ENCODE data around the gene TRIM17.

Gene TRIM17

DNA sequence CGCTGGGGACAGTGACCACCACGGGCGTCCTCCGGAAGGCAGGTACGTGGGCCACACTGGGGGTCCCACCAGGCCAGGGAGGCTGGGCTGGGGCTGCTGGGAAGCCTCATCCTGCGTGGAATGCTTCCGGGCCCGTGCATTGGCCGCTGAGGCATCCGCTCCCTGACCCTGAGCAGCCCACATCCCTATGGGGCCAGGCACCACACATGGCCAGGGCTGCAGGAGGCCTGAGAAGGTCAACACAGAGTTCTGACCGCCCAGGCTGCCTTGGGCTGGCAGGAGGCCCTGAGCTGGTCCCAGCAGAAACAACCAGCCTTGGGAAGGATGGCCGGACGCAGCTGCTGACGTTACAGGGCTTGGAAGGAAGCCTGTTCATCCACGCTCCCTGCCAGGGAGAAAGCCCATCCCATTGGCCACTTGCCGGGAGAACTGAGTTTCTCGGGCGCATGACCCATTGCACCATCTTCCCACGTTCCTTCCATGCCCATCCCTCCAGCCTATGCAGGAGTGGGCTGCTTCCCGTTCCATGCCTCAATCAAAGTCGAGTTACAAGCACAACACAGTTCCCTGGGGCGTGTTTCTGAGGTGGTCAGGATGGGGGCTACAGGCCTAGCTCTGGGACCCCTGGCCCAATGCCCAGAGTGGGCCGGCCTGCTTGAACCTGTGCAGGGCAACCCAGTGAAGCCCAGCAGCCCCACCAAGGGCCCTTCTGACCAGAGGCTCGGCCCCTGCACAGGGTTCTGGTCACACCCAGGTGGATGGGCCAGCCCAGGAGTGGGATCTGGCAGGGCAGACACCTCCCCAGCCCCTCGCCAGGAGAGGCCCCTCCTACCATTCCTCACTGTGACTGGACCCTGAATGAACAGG is 41.7 kb downstream of the TRIM17 start:
- no peak overlapping the region for H3K27ac ChIP-seq (ENCODE audit: extremely low read depth, low read depth, low read length)
- ChIA-PET POLR2A (no interaction called here), CTCF (interaction anchor here (0.6 kb wide), 2 partner anchors 210 to 322 kb away, joined by 3 read pairs; partner anchors contain the start of gene IBA57)

DNA sequence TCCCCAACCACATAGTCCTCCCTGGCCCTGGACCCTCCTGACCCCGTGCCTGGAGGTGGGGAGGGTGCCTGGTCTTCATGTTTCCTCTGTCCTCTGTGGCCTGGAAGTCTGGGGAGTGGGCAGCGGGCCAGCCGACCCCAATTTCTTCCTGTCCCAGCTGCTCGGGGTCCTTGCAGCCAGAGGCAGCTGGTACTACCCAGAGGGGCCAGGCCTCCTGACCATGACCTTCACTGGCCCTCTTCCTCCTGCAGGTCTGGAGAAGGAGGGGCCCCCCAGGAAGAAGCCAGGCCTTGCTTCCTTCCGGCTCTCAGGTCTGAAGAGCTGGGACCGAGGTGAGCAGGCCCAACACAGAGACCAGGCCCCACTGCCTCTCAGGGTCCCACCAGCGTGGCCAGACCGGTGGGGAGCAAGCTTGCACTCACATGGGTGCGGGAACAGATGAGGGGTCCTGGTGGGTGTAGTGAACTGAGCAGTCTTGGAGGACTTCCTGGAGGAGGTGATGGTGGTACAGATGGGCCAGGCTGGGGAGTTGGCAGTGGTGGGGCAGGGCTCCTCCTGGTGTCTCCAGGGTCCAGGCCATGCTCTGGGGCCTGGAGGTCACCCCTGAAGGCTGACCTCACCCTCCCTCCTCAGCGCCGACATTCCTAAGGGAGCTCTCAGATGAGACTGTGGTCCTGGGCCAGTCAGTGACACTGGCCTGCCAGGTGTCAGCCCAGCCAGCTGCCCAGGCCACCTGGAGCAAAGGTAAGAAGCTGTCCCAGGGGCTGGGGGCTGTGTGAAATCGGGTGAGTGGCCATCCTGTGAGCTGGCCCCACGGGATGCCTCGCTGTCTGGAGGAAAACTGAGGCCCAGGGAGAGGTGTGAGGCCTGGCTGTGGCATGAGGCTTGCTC is 42.7 kb downstream of the TRIM17 start:
- H3K4me1 ChIP-seq (ENCODE audit: control insufficient read depth, insufficient read depth, low read length): peaks cover 2% of the 10 kb centered on the region; the same call in 1 of the 2 replicates
- TF ChIP-seq KLF17 (tag by site-specific recombination; IDR thresholded peaks at IDR 0.05): peak; percentile 28; the same call in 1 of the 2 replicates
- no peak for TF ChIP-seq ZNF366 (tag by site-specific recombination; conservative IDR thresholded peaks at IDR 0.05)
- TF ChIP-seq ZNF423 (tag by site-specific recombination; IDR thresholded peaks at IDR 0.05): no peak
- no peak for TF ChIP-seq ZNF768 (tag by site-specific recombination; IDR thresholded peaks at IDR 0.05)
- 0 out of 2 replicates have a peak, but pooled peaks have one; percentile 12 for TF ChIP-seq BCL11A (tag by site-specific recombination; IDR thresholded peaks at IDR 0.05; ENCODE audit: low read depth)
- TF ChIP-seq ZNF488 (tag by site-specific recombination; IDR thresholded peaks at IDR 0.05): no peak
- TF ChIP-seq ZNF121 (tag by site-specific recombination; IDR thresholded peaks at IDR 0.05): 0 out of 2 replicates have a peak, but pooled peaks have one; percentile 38
- no peak for TF ChIP-seq ZNF202 (tag by site-specific recombination; IDR thresholded peaks at IDR 0.05; ENCODE audit: borderline replicate concordance)
- TF ChIP-seq SP7 (tag by site-specific recombination; IDR thresholded peaks at IDR 0.05): 0 out of 2 replicates have a peak, but pooled peaks have one; percentile 14
- TF ChIP-seq GLI2 (tag by site-specific recombination; IDR thresholded peaks at IDR 0.05; ENCODE audit: borderline replicate concordance, low read depth): no peak
- no peak for TF ChIP-seq ZNF302 (tag by site-specific recombination; IDR thresholded peaks at IDR 0.05; ENCODE audit: low read depth)
- H3K27ac ChIP-seq (ENCODE audit: extremely low read depth, low read depth, low read length): no peak overlapping the region
- H3K9me3 ChIP-seq (ENCODE audit: control insufficient read depth, insufficient read depth, low read depth, low read length): no peaks in the 10 kb centered on the region
- H3K36me3 ChIP-seq (ENCODE audit: control insufficient read depth in 2 of 2, insufficient read depth in 1 of 2, low read length in 2 of 2): no peaks in the 10 kb centered on the region
- ChIA-PET CTCF (interaction anchor here (0.6 to 0.7 kb wide), 2 partner anchors 19 to 321 kb away, joined by 3 read pairs; no protein-coding TSS in a partner anchor), POLR2A (no interaction called here)
- H3K4me3 ChIP-seq (ENCODE audit: low read depth, low read length): no peak overlapping the region

More for the DNA sequence above, 41.7 kb downstream of the TRIM17 start:
- no peaks in the 10 kb centered on the region for H3K36me3 ChIP-seq (ENCODE audit: control insufficient read depth in 2 of 2, insufficient read depth in 1 of 2, low read length in 2 of 2)
- no peaks in the 10 kb centered on the region for H3K9me3 ChIP-seq (ENCODE audit: control insufficient read depth, insufficient read depth, low read depth, low read length)
- peak; percentile 52; the same call in 1 of the 2 replicates for TF ChIP-seq ZBTB48 (tag by site-specific recombination; IDR thresholded peaks at IDR 0.05)
- TF ChIP-seq BCL11A (tag by site-specific recombination; IDR thresholded peaks at IDR 0.05; ENCODE audit: low read depth): peak; percentile 7; the same call in 1 of the 2 replicates
- TF ChIP-seq ZNF274 (IDR thresholded peaks at IDR 0.05; ENCODE audit: low read length): no peak
- TF ChIP-seq ZNF274 (tag by site-specific recombination; IDR thresholded peaks at IDR 0.05; ENCODE audit: borderline replicate concordance): no peak
- peak; percentile 78 for TF ChIP-seq GLIS2 (tag by site-specific recombination; IDR thresholded peaks at IDR 0.05)
- peaks cover 3% of the 10 kb centered on the region; the same call in 1 of the 2 replicates for H3K4me1 ChIP-seq (ENCODE audit: control insufficient read depth, insufficient read depth, low read length)
- no peak overlapping the region for H3K4me3 ChIP-seq (ENCODE audit: low read depth, low read length)

- no peak overlapping the region for H3K27ac ChIP-seq (ENCODE audit: extremely low read depth, low read depth, low read length)
- no peaks in the 10 kb centered on the region for H3K4me1 ChIP-seq (ENCODE audit: control insufficient read depth, insufficient read depth, low read length)
- TF ChIP-seq ZBTB7A (tag by site-specific recombination; IDR thresholded peaks at IDR 0.05; ENCODE audit: low read depth) (0 out of 2 replicates have a peak, but pooled peaks have one; percentile 41), BCL11A (tag by site-specific recombination; IDR thresholded peaks at IDR 0.05; ENCODE audit: low read depth) (peak; percentile 87), BCL11B (tag by site-specific recombination; IDR thresholded peaks at IDR 0.05; ENCODE audit: low read depth) (peak; percentile 88), HOXD13 (CRISPR knock-in tag; IDR thresholded peaks at IDR 0.05; ENCODE audit: borderline replicate concordance) (no peak)
- TF ChIP-seq, protein P1, sequence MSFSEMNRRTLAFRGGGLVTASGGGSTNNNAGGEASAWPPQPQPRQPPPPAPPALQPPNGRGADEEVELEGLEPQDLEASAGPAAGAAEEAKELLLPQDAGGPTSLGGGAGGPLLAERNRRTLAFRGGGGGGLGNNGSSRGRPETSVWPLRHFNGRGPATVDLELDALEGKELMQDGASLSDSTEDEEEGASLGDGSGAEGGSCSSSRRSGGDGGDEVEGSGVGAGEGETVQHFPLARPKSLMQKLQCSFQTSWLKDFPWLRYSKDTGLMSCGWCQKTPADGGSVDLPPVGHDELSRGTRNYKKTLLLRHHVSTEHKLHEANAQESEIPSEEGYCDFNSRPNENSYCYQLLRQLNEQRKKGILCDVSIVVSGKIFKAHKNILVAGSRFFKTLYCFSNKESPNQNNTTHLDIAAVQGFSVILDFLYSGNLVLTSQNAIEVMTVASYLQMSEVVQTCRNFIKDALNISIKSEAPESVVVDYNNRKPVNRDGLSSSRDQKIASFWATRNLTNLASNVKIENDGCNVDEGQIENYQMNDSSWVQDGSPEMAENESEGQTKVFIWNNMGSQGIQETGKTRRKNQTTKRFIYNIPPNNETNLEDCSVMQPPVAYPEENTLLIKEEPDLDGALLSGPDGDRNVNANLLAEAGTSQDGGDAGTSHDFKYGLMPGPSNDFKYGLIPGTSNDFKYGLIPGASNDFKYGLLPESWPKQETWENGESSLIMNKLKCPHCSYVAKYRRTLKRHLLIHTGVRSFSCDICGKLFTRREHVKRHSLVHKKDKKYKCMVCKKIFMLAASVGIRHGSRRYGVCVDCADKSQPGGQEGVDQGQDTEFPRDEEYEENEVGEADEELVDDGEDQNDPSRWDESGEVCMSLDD (tag by site-specific recombination; IDR thresholded peaks at IDR 0.05): no peak
- ChIA-PET CTCF (interaction anchor here (0.6 kb wide), 1 partner anchor 136 kb away, joined by 3 read pairs; no protein-coding TSS in a partner anchor), POLR2A (no interaction called here)
- H3K9me3 ChIP-seq (ENCODE audit: control insufficient read depth, insufficient read depth, low read depth, low read length): no peaks in the 10 kb centered on the region
- H3K36me3 ChIP-seq (ENCODE audit: control insufficient read depth in 2 of 2, insufficient read depth in 1 of 2, low read length in 2 of 2): no peaks in the 10 kb centered on the region
- H3K4me3 ChIP-seq (ENCODE audit: low read depth, low read length): no peak overlapping the region
Measured at GRCh38 chr1:228373004-228373680, 43.5 kb downstream of the TRIM17 start.

All from HEK293 (cell line).